ENCODE measurements around the gene GRIK4.

GRCh38 chr11:120484722-120485121 lies 26.8 kb upstream of the GRIK4 start:
- TF ChIP-seq GATA3 (IDR thresholded peaks at IDR 0.05; ENCODE audit: low read depth, low read length) (no peak), GATA2 (IDR thresholded peaks at IDR 0.05; ENCODE audit: low read depth, low read length) (no peak)
